SK-N-SH treated with all-trans-retinoic acid at 6 μM for 48 hours (cell line): ENCODE measurements around the gene SDR42E2.

ENCODE experiments used
- ARNTL ChIP-seq: fragments of 450-650 bp; formaldehyde crosslinking; IDR thresholded peaks from 2 replicates; pipeline ENCODE4 v1.5.0; 2020; ENCODE audit warnings: low read depth, mild to moderate bottlenecking, moderate library complexity, borderline replicate concordance
- CREB5 ChIP-seq: fragments of 250-450 bp; sonication (Bioruptor Pico); IDR thresholded peaks from 2 replicates; pipeline ENCODE4 v1.5.1; 2020; ENCODE audit warnings: low read depth, mild to moderate bottlenecking, moderate library complexity
- CSDC2 ChIP-seq: fragments of 250-450 bp; sonication (Bioruptor Pico); IDR thresholded peaks from 2 replicates; pipeline ENCODE4 v1.5.0; 2020; ENCODE audit warnings: mild to moderate bottlenecking, moderate library complexity
- CSRNP3 ChIP-seq: fragments of 250-450 bp; sonication (Bioruptor Pico); IDR thresholded peaks from 2 replicates; pipeline ENCODE4 v1.5.1; 2021; ENCODE audit warnings: mild to moderate bottlenecking, moderate library complexity
- ESRRG ChIP-seq: fragments of 250-450 bp; sonication (Bioruptor Pico); IDR thresholded peaks from 2 replicates; pipeline ENCODE4 v1.6.1; 2021; ENCODE audit warnings: mild to moderate bottlenecking
- PATZ1 ChIP-seq: fragments of 250-450 bp; sonication (Bioruptor Pico); IDR thresholded peaks from 2 replicates; pipeline ENCODE4 v1.8.0; 2020; ENCODE audit warnings: mild to moderate bottlenecking, moderate library complexity, borderline replicate concordance
- POU6F1 ChIP-seq: fragments of 250-450 bp; sonication (Bioruptor Pico); IDR thresholded peaks from 2 replicates; pipeline ENCODE4 v1.8.0; 2021; ENCODE audit warnings: low read depth, mild to moderate bottlenecking, moderate library complexity, borderline replicate concordance
- RARB ChIP-seq: fragments of 250-450 bp; sonication (Bioruptor Pico); IDR thresholded peaks from 2 replicates; pipeline ENCODE4 v1.8.0; 2021; ENCODE audit warnings: mild to moderate bottlenecking, moderate library complexity
- SNAI2 ChIP-seq: fragments of 250-450 bp; sonication (Bioruptor Pico); IDR thresholded peaks from 2 replicates; pipeline ENCODE4 v1.5.0; 2020; ENCODE audit warnings: mild to moderate bottlenecking, moderate library complexity
- TSHZ2 ChIP-seq: fragments of 250-450 bp; sonication (Bioruptor Pico); IDR thresholded peaks from 2 replicates; pipeline ENCODE4 v1.5.0; 2020; ENCODE audit warnings: mild to moderate bottlenecking, moderate library complexity
- ZFP30 ChIP-seq: fragments of 450-650 bp; formaldehyde crosslinking; IDR thresholded peaks from 2 replicates; pipeline ENCODE4 v1.5.0; 2022; ENCODE audit warnings: mild to moderate bottlenecking, moderate library complexity
- ZNF565 ChIP-seq: fragments of 450-650 bp; formaldehyde crosslinking; conservative IDR thresholded peaks from 2 replicates; pipeline ENCODE4 v1.5.0; 2020; ENCODE audit warnings: low read depth, mild to moderate bottlenecking, moderate library complexity

- TF ChIP-seq ESRRG (CRISPR knock-in tag) (no peak), RARB (CRISPR knock-in tag) (no peak), ZFP30 (no peak), SNAI2 (CRISPR knock-in tag) (no peak), POU6F1 (CRISPR knock-in tag) (no peak), CSRNP3 (CRISPR knock-in tag) (no peak), CREB5 (CRISPR knock-in tag) (no peak), CSDC2 (CRISPR knock-in tag) (no peak), TSHZ2 (CRISPR knock-in tag) (no peak), PATZ1 (CRISPR knock-in tag) (no peak), ZNF565 (CRISPR knock-in tag) (no peak), ARNTL (CRISPR knock-in tag) (no peak)
Measured at GRCh38 chr16:22123759-22124490, 38.4 kb upstream of the SDR42E2 start.
